GM18502 (cell line): ENCODE data around the gene RFFL.
"Not testable (repeated sequence)": the region's sequence is repeated elsewhere in the genome, so short reads cannot be mapped to it uniquely, and the experiment has no call there.

Source experiments
- ATAC-seq: cut with Tn5 transposase; IDR thresholded peaks from one replicate; pipeline ENCODE4 v1.9.1; 2021; ENCODE audit warnings: mild to moderate bottlenecking; ENCODE audit not compliant: unreplicated experiment, poor library complexity

Gene RFFL

DNA sequence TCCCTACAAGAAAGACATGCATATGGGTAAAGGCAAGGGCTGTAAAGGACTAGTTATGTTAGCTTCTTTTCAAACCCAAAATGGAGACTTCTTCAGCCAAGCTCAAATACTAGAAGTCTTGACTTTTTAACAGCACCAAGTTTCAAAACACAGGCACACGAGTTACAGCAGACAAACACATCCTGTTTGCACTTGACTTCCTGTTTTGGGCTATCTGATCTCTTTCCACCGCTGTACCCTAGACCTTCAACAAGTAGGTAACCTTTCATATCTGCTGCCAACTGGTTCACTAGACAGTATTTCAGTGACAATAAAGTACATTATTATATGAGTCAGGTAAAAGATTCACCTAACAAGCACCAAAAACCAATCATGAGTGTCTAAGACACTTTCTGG is 12.3 kb downstream of the RFFL start:
- ATAC-seq, result no peak

DNA sequence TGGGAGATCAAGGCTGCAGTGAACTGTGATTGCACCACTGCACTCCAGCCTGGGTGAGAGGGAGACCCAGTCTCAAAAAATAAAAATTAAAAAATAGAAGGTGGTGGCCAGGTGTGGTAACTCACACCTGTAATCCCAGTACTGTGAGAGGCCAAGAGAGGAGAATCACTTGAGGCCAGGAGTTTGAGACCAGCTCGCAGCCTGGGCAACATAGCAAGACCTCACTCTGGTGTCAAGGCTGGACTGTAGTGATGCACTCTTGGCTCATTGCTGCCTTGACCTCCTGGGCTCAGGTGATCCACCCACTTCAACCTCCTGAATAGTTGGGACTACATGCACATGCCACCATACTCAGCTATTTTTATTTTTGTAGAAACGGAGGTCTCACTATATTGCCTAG is 13.3 kb downstream of the RFFL start:
- ATAC-seq, result no peak

DNA sequence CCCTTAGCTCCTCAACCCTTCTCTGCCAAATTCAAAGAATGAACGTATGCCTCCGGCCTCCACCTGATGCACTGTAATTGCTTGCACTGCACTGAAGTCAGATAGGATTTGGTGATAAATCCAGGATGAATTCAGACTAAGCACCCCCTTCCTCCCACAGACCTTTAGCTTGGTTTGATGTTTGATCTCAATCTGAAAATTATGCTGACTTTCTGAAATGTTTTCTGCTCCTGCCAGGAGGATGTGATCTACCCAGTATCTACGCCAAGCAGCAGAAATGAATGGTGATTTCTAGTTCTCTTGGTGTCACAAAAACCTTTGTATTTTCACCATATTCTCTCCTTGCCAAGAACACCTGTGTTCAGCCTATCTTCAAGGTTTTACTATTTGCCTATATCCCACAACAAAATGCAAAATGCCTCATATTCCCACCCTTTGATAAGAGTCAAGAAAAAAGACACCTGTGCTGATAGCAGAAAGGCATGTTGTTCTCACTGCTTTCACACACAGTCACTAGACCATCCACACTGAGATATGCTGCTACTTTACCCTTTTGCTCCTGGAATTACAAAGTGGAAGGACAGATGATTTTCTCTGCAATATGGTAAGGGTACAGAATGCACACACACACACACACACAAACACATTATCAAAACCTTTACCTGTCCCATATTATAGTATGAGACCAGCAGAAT is 14.7 kb downstream of the RFFL start:
- no peak for ATAC-seq

DNA sequence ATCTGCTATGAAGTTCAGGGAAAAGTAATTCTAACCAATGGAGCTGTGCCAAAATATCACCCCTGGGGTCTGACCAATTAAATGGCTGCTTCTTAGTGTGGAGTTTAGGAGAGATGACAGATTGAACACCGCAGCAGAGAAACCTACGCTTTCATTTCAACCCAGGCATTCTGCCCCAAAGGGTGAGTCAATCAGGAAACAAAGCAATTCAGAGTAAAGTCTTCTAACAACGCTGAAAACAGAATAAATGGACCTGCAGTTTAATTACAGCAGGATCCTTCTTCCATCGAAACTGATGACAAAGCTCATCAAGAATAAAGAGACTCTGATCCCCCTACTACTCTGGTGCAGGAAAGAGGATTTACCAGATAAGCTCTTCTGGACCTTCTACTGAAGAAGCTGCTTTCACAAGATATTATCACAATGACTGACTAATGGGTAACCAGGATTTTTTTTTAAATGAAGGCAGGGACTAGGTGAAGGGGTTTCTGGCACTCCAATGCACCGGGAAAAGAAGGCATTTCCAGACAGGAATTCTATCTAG is 16.7 kb downstream of the RFFL start:
- no peak for ATAC-seq

DNA sequence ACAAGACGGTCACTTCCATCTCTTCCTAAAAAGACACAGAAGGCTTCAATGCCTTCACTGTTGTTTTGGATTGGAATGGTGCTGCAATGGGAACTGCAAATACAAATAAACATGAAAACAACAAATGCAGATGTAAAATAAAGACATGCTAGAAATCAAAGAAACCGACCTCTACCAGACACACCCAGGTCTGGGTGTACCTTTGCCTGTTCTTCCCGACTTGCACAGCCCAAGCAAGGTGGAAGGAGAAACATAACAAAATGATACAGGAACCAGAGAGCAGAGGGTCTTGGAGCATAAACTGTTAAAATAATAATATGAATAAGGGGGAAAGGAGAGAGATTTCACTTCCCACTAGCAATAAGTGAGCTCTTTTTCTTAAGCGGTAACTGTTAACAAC is 17.3 kb downstream of the RFFL start:
- ATAC-seq, result no peak

DNA sequence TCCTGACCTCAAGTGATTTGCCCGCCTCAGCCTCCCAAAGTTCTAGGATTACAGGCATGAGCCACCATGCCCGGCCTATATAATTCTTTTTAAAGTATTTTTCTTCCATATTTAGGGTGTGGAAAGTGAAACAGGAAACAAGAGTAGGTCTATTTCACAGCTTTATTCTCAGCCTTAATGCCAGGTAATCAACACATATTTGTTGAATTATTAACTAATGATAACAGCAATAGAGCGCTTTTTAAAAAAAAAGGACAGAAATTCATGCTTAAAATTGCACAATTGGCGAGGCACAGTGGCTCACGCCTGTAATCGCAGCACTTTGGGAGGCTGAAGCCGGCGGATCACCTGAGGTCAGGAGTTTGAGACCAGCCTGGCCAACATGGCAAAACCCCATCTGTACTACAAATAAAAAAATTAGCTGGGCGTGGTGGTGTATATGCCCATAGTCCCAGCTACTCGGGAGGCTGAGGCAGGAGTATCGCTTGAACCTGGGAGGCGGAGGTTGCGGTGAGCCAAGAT is 18.0 kb downstream of the RFFL start:
- not testable (repeated sequence) for ATAC-seq

DNA sequence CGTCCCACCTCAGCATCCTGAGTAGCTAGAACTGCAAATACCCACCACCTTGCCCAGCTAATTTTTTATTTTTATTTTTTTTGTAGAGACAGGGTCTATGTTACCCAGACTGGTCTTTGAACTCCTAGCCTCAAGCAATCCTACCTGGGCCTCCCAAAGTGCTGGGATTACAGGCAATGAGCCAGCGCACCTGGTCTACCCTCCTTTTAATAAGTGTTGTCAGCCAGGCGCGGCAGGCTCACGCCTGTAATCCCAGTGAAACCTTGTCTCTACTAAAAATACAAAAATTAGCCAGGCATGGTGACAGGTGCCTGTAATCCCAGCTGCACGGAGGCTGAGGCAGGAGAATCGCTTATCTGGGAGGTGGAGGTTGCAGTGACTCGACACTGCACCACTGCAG is 19.3 kb downstream of the RFFL start:
- no peak for ATAC-seq

DNA sequence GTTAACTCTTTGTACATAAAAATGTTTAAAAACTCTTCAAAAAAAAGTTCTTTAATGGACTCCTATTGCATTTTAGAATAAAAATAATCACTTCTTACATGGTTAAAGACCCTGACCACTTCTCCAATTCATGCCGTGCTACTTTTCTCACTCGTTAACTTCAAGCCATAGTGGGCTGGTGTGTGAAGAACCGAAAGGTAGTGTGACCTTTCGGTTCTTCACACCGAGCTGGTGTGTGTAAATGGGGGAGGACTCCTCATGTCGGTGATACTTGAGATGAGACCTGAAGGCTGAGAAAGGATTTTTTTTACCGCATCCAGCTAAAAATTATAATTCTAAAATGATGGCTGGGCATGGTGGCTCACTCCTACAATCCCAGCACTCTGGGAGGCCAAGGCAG is 22.1 kb downstream of the RFFL start:
- ATAC-seq, result no peak

DNA sequence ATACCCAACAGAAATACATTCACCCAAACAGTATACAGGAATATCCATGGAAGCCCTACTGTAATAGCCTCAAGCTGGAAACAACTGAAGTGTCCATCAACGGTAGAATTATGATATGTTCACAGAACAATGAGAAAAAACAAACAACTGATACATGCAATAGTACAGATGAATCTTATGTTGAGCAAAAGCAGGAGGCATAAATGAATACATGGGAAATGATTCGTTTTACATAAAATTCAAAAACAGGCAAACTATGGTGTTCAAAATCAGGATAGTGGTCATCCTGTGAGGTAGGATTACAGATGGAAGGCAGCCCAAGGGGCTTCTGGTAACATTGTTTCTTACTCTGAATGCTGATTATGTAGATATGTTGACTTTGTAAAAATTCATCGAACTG is 25.1 kb downstream of the RFFL start:
- ATAC-seq, result no peak

DNA sequence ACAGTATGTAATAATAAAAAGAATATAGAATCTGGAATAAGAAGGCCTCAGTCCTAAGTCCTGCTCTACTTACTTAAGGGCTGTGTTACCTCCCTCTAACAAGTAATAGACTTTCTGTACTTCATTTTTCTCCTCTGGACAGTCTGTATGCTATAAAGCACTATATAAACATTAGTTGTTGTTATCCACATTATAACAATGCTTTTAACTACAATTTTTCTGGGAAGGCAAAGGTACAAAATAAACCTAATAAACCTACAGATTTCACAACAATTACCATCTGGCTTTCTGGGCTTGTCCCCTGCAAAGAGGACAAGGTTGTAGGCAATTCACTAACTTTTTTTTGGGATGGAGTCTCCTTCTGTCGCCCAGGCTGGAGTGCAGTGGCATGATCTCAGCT is 32.7 kb downstream of the RFFL start:
- ATAC-seq, result no peak

DNA sequence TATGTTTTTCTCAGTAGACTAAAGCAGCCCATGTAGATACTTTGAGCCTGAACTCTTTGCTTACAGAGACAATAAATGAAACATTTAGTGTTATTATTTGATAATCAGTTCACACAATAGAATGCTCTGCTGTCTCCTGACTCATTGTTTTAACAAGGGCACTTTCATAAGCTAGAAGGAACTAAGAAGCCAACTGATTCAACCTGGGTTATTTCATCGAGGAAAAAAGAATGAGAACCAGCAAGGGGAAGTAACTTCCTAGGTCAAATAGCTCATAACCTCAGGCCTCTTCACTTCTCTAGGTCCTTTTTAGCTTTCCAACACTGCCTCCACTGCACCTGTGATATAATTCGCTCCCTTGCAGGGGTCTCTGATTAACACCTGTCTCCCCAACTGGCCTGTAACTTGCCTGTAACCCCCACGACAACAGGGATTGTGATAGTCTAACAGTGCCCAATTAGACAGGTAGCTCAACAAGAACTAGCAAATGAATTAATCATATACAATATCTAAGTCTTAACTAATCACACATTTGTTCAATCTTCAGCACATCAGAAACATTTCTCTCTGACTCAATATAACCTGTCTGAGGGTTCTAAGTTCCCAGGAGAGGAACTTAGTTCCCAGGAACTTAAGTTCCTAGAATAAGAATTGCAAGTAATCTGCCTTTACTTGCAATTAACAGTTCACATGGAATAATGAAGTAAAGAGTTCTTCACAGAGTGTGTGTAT is 34.8 kb downstream of the RFFL start:
- no peak for ATAC-seq

DNA sequence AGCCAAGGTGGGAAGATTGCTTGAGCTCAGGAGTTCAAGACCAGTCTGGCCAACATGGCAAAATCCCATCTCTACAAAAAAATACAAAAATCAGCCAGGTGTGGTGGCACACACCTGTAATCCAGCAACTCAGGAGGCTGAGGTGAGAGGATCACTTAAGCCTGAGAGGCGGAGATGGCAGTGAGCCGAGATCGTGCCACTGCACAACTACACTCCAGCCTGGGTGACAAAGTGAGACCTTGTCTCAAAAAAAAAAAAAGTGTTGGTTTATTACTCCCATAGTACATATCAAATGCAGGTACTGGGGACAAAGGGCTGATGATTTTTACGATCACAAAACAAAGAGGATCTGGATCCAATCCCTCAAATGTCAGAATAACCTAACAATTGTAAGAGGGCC is 35.4 kb downstream of the RFFL start:
- not testable (repeated sequence) for ATAC-seq

DNA sequence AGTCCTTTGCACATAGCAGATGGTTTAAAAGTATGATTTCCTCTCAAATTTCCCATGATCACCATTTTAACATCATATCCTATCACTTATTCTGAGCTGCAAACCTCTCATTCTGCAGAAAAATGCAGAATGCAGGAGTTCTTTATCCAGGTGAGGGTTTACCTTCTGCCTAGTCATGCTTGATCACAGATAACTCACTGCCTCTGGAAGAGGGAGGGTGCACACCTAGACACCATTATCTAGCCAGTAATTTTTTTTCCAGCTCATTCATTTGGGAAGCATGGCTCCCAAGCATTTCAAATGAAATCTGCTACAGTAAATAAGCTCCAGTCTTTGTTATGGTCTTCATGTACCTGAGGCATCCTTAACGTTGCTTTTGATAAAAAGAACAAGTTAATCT is 38.0 kb downstream of the RFFL start:
- ATAC-seq, result no peak

DNA sequence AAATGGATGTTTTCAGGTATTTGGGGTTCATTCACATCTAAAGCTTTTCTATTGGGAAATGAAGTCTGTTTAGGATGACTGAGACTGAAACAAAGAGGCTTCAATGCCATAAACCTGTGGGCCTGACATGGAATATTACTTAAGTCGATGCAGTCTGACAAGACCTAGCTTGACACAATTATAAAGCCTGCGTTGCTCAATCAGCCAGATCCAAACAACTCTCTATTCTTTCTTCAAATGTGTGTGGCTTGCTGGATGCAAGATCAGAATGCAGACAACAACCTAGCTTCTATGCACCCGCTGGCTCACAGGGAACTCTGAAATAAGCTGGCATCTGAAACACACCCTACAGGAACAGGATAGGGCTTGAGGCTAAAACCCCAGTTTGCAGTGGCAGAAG is 40.0 kb downstream of the RFFL start:
- ATAC-seq, result no peak

DNA sequence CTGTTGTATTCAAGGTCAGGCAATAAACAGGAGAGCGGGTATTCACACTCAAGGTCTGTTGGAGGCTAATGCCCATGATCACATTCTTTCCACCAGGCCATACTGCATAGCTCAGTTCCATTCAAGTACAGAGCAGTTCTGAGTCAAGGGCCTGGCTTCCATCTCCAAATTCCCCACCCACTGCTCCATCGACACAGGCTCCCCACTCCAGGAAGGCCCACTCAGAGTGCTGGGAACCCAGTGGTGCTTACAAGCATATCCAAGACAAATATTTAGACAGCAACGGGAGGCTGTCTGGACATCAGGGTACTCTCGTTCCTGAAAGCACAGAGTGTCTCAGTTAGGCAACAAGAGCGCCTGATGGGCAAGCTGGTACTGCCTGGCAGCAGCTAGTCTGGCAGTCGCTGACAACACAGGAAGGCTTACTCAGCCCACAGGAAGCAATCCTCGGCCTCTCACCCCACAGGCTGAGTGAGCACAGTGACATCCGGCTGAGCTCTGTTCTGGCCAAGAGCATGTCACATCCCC is 40.9 kb downstream of the RFFL start:
- no peak for ATAC-seq

DNA sequence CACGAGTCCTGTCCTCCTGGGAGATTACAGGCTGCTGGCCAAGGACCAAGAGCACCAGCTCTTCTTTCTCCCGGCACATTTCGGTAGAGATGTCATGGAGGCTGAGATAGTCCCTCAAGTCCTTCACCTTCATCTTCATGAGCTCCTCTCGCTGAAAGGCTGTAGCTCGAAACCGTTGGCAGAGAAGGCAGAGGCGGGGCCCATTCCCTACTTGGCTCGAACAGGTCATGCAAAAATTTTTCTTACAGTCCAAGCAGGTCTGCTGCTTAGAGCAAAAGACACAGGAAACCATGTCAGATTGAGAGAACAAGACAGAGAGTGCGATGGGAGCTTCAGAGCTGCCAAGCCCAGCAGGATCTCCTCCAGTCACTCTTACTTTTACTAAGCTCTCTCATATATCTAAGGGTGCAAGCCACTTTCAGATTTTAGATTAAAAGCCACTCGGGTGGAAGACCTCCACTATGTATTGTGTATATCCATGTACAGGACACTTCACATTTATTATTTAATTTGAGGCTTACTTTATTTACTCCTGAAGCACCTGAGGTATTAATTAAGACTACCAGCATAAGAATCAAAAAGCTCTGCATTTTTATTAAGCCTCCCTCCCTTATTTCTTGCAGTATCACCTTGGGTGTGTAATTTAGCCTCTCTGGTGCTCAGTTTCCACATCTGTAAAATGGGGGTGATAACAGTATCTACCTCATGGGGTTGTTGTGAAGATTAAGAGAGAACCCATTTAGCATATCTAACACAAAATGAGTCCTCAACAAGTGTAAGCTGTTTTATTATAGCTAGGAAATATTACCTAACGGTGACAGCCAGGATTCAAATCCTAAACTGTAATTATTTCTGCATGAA is 41.8 kb downstream of the RFFL start:
- no peak for ATAC-seq

DNA sequence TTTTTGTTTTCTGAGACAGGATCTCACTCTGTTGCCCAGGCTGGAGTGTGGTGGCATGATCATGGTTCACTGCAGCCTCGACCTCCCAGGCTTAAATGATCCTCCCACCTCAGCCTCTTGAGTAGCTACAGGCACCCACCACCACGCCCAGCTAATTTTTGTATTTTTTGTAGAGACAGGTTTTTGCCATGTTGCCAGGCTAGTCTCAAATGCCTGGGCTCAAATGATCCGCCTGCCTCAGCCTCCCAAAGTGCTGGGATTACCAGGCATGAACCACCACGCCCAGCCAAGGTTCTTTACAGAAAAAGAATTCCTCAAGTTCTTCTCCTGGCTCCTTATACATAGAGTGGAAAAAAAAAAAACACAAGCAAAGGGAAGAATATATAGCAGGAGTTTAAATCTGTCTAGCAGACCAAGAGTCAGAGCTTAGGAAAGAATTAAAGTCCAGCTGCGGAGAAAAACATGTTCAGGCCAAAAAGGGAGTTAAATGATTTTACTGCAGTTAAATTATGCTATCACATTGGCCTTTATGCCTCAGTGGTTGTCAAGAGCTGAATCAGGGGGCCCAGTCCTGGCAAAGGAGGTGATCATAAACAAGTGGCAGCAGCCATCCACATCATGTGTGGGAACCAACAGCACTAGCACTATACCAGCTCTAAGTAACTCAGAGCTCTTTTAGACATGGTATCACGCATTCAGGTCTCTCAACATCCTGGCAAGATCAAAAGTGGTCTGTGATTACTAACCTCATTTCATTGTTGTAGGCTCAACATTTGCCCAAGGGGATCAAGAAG is 43.9 kb downstream of the RFFL start:
- ATAC-seq, result no peak

DNA sequence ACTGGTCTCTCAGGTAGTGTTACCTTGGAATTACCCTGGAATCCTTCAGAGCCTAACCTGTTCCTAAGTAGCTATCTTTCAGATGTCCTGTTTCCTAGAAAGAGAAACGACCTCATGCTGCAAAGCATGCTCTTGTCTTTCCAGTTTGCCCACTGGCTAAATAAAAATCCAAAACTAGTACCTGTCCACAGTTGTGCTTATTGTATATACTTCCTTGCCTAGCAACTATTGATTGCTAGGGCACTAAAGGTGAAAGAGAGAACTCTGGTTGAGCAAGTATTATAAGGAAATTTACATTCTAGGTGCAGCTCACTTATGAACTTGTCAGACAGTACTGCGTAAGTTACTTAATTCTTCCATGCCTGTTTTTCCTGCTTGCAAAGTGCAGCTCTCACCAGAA is 44.7 kb downstream of the RFFL start:
- no peak for ATAC-seq

DNA sequence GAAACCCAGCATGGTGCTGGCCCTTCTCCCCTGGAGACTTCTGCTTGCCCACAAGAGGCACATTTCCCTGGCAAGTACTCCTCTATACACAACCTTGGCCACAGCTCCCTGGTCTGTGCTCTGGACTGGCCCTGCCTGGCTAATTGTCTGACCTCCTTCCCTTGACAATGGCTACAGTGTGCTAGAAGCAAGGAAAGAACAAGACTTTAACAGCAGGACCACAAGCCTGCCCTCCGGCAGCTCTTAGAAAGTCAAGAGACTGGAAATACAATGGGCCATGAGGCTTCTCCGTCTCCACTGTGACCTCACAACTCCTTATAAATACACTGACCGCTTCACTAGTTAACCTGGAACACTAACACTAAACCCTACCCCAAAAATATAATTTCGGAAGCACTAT is 46.5 kb downstream of the RFFL start:
- ATAC-seq, result no peak

DNA sequence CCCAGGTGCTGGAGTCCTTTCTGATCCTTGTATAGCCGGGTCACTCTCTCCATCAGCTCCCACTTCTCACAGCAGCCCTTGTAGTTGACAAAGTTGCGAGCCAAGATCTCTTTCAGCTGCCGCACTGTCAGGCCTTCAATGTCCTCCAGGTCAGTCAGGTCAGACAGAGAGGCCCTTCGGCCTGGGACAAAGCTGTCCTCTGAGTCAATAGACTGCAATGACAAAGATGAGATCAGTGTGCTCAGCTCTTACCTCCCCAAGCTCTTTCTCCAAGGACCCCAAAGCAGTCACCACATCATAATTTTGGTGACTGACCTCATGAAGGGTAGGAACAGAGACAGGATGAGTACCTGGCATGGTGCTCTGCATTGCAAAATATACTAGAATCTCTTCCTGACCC is 47.1 kb downstream of the RFFL start:
- no peak for ATAC-seq
